ENCODE results near the gene KIF16B.
A peak's percentile ranks its signal among the peaks of the same experiment; 100 is the strongest.
"Not testable (repeated sequence)": the region's sequence is repeated elsewhere in the genome, so short reads cannot be mapped to it uniquely, and the experiment has no call there.

KIF16B gene

DNA sequence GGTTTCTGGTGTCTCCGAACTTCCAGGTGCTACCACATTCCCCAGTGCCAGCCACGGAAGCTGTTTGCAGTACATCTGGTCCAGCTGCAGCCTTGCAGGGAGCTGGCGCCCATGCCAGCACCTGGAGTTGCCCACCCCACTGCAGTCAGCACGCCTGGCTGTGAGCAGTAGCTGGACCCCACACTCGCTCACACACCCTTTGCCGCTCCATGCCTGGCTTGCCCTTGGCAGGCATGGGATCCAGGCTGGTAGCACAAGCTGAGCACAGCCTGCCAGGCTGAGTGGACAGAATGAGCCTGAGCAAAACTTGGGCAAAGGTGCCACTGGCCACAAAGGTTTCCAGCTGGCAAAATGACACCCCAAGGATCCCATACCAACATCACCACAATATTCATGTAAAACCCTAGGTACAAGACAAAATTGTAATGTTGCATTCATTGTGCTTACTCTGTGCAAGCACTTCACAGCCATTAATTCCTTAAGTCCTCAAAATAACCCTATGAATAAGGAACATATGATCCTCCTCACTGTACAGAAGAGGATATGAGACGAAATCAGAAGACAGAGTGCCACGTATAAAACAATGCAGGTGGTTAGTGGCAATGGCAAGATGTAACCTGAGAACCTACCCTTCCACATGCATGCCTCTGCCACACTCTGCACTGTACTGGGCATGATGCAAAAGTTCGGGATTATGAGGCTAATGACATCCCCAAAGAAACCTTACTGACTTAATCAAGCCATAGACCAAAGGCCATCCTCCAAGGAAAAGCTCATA is 18.3 kb downstream of the KIF16B start:
- no peak for DNase-seq

DNA sequence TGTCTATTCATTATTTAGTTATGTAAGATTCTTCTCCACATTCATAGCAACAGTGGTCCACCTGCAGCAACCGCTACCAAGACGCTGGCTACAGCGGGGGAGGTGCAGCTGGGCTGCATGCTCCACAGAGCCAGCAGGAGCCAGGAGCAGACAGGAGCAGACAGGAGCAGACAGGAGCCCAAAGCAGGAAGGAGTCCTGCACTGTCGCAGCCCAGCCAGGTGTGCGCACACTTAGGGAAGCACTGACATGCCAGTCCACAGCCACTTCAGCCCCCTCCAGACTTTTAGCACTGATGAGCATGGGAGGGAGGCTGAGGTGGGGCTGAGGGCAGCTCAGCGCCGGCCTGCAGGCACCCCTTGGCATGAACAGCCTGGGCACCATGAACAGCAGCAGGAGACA is 19.6 kb downstream of the KIF16B start:
- peak; percentile 75 for DNase-seq

DNA sequence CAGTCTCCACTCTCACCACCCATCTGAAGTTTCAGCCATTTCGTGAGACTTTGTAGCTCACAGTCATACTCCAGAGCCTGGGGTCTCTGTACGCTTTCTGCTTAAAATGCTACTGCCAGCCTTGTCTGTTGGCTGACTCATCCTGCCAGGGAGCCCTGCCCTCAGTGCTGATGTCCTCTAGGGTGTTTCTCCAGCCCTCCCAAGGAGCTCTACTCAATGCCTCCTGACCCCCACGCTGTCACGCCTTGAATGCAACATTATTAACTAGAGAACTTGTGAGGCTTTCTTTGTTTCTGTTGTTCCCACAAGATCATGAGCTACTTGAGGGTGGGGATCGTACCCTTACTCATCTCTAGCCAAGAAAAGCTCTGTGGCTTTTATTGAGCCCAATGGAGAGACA is 20.1 kb downstream of the KIF16B start:
- no peak for DNase-seq

DNA sequence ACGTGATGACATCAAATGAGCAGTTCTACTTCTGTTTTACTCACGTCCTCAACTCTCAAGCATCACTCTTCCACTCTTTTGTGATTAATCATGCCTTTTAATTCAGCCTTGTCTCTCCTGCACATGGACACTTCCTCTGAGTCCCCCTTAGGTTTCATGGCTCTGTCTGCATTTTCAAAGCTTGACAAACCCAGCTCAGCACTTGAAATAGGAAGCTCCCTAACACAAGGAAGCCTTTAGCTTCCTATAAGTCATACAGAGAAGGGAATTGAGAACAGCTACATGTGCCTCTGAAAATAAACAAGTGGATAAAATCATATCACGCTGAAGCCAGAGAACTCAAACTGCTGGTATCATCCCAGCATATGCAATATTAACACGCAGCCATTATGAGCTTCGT is 21.2 kb downstream of the KIF16B start:
- no peak for DNase-seq

DNA sequence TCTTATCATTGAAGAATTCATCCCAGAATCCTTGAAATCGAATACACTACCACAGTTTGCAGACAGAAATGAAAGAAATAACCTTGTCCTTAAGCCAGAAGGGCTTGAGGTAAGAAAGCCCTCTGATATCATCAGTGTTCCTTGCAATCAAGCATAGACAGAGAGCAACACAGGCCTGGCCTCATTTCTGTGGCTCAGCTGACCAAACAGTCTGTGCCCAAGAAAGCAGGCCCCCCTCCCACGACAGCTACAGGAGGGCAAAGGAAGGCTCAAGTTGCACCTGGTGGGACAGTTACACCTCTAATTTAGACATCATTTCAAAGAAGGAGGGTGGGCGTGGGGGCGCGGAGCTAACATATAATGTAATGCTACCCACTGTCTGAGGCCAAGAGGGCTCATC is 21.6 kb downstream of the KIF16B start:
- DNase-seq, result no peak

DNA sequence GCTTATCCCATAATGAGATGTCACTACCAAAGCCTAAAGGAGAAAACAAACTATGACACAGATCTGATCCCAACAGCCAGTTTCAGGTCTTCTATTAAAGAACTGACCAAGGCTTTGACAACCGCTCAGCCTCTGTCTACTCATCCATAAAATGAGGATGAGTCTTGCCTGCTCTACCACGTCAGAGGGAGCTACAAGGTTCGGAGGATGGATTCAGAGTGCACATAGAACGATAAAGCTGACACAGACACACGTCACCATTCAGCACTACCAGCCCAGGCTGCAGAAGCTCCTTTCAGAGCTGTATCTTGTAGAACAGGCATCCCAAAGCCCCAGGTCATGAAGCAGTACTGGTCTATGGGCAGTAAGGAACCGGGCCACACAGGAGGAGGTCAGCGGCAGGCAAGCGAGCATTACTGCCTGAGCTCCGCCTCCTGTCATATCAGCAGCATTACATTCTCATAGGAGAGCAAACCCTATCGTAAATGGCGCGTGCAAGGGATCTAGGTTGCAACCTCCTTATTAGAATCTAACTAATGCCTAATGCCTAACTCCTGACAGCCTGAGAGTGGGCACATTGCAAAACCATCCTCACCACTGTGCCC is 25.1 kb downstream of the KIF16B start:
- no peak for DNase-seq

DNA sequence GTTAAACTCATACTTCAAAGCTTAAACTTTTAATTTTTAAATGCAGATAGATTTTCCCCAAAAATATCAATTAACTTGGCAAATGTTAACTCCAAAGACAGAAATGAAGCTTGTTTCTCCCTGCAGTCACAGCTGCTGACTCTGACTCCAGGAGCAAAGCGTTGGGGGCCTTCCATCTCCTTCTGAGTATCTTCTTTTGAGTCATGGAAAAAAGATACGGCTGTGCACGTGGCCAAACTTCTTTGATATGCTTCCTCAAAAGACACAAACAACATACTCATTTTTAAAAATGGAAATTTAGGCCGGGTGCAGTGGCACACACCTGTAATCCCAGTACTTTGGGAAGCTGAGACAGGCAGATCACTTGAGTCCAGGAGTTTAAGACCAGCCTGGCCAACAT is 28.3 kb downstream of the KIF16B start:
- no peak for DNase-seq

DNA sequence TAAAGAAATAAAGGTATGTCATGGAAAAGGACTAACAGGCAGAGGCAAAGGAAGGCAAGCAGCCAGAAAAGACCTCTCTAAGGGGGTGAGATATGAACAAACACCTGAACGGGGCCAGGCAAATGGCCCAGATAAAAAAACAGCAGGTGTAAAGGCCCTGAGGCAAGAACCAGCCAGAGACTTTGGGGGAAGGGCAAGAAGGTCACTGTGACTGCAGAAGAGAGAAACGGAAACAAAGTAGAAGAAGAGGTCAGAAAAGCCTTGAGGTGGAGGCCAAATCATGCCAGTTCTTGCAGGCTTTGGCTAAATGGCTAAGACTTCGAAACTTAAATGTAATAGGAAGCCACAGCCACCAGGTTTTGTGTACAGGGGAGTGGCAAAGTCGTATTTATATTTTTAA is 30.8 kb downstream of the KIF16B start:
- no peak for DNase-seq

DNA sequence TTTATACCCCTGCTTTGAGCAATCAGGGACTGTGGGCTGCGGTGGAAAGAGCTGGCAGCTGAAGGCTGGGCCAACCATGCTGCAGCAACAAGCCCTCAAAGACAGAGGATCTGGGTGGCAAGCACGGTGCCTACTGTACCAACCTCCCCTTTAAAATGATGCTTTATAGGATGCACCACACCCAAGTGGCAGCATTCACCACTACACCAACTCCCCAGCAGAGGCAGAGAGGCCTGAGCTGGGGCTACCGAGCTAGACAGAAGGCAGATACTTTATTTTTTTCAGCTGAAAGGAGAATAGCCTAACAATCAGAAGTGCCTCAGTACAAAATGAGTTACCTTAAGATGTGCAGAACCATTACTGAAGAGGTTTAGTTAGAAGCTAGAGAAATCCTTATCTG is 31.4 kb downstream of the KIF16B start:
- DNase-seq, result no peak

DNA sequence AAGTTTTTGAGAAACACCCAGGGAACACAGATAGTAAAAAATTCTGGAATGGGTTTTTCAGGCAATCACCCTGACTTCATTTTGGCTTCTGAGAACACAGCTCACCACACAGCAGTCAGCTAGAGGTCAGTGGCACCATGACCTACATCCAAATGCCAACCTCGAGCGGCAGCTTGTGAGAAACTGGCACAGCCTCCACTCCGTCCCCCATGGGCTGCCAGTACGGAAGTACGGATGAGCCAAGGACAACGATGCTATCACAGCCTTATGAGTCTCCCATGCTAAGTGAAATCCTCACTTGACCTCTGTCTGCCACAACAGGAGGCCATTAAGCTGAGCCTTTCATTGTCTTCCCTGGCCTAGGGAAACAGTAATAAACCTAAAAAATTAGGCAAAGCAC is 32.0 kb downstream of the KIF16B start:
- no peak for DNase-seq

DNA sequence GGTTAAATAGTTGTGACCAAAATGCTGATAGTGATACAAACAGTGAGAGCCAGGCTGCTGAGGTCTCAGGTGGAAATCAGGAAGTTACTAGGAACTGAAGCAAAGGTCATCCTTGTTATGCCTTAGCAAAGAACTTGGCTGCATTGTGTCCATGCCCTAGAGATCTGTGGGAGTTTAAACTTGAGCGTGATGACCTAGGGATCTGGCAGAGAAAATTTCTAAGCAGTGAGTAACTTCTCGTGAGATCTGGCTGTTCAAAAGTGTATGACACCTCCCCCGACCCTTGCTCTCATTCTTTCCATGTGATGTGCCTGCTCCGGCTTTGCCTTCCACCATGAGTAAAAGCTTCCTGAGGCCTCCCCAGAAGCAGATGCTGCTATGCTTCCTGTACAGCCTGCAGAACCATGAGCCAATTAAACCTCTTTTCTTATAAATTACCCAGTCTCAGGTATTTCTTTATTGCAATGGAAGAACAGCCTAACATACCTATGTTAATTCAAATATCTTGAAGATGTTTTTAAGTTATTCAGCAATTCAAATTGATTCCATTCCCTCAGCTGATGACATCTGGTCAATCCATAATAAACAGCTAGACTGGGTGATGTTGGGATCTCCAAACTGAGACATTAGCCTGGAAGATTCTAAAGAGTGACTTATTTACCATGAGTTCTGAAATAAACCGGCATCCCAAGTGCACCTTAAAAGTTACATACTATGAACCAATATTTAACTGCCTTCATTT is 33.8 kb downstream of the KIF16B start:
- DNase-seq, result no peak

DNA sequence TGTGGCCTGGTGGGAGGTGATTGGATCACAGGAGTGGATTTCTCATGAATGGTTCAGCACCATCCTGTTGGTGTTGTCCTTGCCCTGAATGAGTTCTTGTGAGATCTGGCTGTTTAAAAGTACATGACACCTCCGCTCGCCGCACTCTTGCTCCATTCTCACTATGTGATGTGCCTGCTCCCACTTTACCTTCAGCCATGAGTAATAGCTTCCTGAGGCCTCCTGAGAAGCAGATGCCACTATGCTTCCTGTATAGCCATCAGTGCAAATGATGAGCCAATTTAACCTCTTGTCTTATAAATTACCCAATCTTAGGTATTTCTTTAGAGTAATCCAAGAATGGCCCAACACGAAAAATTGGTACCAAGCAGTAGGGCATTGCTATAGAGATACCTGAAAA is 34.5 kb downstream of the KIF16B start:
- DNase-seq, result no peak

DNA sequence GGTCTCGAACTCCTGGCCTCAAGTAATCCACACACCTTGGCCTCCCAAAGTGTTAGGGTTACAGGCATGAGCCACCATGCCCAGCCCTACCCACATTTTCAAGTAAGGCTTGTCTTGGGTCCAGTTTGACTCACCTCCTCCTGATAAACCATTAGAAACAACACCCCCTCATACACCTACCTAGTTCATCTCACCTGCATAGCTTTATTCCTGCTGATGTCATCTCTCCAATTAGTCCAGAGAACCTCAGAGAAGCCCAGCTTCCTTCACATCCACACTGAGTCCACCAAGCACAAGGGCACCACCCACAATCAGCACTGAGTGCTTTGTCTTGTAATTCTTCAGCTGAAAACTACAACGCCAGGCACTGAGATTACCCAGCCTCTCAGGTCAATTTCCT is 35.3 kb downstream of the KIF16B start:
- DNase-seq, result no peak

DNA sequence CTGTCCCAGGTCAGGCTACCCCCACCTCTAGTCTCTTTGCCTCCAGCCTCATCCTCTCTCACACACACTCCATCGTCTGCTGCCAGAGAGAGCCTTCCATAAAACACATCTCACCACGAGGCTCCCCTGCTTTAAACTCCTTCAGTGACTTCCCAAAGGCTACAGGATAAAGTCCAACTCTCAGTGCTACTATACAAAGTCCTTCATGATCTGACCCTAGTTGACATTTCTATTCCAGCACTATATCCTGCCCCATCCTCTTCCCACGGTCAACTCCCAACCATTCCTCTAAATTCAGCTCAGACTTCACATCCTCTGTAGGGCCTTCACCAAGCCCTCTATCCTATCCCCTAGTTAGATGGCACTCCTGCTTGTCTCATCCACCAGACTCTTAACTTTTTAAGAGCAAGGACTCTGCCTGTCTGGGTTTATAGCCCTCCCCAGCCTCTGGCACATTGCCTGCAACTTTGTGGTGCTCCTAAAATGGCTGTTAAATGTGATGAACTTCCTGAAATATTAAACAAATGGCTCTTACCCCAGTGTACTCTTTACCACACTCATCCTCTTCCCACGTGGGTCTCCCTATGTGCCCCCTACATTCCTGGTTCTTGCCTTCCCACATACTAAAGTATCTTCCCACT is 36.1 kb downstream of the KIF16B start:
- no peak for DNase-seq

DNA sequence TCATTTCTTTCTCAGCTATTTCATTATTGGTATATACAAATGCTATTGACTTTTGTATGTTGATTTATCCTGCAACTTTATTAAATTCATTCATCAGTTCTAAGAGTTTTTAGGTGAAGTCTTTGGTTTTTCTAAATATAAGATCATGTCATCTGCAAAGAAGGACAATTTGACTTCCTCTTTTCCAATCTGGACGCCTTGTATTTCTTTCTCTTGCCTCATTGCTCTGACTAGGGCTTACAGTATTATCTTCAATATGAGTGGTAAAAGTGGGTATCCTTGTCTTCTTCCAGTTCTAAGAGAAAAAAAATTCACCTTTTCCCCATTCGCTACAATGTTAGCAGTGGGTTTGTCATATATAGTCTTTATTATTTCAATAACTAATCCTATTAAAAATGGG is 38.0 kb downstream of the KIF16B start:
- DNase-seq, result no peak

DNA sequence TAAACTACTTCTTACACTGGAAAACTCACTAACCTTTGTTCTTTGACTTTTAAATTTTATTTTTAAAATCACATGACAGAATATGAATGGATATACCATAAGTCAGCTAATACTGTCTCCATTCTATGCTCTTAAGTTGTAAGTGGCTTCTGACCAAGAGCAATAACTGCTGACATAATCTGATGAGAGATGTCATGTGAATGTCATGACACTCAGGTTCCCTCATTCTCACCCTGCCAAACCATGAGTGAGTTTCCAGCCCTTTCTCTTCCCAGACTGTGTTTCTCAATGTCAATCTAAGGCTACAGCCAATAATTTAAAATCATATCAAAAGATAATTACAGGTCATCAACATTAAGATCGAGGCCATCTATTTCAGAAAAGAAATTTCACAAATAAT is 39.7 kb downstream of the KIF16B start:
- DNase-seq, result no peak

DNA sequence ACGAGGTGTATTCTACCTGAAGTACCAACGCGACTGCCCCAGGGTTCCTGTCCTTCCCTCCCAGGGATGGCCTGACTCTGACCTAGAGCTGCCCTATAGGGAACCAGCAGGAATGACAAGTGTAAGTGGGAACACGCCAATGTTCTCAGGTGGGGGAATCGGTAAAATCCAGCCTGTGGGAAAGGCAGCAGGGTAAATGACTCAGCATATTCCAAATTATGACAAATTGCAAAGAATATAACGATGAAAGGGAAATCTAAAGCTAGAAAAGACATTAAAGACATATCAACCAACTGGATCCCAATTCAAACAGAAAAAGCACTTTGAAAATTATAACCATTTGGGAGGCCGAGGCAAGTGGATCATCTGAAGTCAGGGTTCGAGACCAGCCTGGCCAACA is 41.8 kb downstream of the KIF16B start:
- DNase-seq, result no peak

DNA sequence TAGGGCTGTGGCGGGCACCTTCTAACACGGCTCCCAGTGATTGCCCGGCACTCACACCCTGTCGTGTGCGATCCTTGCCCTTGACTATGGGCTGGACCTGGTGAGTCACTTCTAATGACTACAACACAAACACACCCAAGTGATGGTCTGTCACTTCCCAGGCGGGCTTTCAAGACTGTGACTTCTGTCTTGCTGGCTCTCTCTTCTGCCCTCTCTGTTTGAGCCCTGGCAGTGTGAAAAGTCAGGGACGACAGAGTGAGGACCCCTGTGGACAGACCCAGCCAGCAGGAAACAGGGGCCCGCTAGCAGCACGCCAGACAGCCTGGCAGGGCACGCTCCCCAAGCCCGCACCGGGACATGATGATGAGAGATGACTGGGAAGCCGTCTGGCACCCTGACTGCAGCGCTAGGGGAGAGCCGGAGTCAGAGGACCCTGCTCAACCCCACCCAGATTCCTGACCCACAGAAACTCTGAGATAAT is 43.0 kb downstream of the KIF16B start:
- no peak for DNase-seq

DNA sequence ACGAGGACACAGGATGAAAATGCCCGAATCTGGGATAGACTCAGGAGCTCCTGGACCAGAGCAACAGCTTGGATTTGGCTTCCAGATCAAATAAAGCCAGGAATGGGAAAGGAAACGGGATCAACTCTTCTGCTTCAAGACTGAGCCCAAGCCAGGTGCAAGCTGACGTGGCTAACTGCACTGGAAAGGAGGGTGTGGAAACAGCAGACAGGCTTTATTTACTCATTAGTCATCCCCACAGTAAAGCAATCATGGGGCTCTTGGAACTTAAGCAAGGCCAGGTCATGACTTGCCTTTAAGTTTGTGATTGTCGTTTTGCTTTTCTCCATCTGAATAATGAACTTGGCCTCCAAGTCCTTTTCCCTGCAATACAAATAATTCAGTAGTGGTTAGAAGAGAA is 45.2 kb downstream of the KIF16B start:
- DNase-seq, result peak; percentile 58

DNA sequence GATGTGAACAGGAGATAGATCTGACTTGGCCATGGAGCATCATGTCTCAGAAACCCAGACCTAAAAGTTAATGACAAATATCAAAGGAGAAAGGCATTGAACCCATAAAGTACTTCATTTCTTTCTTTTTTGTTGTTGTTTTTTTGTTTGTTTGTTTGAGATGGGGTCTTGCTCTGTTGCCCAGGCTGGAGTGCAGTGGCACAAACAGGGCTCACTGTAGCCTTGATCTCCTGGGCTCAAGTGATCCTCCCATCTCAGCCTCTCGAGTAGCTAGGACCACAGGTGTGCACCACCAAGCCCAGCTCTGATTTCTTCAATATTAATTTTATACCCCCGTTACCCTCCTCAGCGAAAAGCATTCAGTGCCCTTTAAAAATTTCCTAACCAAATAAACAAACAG is 45.8 kb downstream of the KIF16B start:
- no peak for DNase-seq

DNA sequence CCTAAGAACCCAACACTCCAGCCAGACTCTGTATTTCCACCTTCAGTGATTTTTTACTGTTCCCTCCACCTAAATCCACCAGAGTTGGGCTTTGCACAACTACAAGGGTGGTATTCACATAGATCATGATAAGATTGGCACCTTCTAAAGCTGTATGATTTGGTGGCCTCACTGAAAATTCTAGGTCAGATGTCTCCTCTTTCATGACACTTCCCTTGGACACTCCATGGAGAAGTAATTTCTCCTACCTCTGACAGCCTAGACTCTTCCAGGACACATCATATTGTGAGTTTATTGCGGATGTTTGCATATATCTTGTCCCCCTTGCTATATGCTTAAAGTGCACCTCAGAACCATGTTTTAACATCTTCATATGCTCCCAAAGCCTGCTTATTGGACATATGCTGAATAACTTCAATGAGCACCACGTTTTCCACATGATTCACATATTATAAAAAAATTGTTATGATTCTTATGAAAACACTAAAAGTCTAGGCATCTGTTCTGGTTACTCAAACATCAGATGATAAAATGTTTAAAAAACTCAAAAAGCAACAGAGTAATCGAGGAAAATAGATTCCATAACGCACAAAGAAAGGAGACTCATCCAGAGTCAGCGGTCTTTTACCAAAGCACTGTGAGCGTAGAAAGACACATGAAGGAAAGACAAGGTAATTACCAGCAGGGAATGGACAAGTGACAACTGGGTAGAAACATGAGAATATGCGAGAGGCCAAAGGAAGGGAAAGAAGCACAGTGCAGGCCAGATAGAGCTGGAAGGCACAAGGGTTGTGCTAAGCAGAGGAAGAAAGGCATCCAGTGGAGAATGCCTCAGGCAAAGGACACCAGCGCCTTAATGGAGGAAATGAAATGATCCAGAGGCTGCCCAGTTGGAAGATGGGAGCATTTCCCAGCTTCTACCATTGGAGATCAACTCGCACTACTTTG is 46.5 kb downstream of the KIF16B start:
- DNase-seq, result no peak

DNA sequence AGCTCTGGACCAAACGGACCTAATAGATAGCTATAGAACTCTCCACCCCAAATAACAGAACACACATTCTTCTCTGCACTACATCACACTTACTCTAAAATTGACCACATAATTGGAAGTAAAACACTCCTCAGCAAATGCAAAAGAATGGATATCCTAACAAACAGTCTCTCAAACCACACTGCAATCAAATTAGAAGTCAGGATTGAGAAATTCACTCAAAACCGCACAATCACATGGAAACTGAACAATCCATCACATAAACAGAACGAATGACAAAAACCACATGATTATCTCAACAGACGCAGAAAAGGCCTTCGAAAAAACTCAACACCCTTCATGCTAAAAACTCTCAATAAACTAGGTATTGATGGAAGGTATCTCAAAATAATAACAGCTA is 50.6 kb downstream of the KIF16B start:
- not testable (repeated sequence) for DNase-seq

Measured in NCI-H2029 (cell line).